Suppressor macrophage treated with lipopolysaccharide for 1 hour (primary cell): ENCODE results near the gene HYDIN.
"Not testable (repeated sequence)": the region's sequence is repeated elsewhere in the genome, so short reads cannot be mapped to it uniquely, and the experiment has no call there.

ENCODE experiments used
- DNase-seq, 3 donors: peaks; one replicate each; pipeline ENCODE4 v3.0.0-alpha.2; 2020 to 2022

HYDIN gene

DNA sequence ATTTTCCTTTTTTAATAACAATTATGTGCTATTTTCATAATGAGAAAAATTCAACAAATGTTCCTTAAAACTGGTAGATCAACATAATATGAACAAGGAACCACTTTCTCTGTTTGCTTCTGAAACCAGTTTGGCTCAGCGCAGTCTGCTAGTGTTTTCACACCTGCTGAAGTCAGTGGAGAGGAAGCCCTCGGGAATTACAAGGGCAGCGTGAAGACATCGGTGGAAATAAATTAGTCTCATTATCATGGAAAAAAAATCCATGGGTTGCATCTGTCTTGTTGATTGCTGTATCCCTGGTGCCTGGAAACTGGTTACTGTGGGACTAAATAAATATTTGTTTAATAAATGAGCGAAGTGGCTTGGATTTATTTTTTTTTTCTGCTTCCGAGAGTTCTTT lies 245.8 kb downstream of the HYDIN start:
- DNase-seq = not testable (repeated sequence)

- DNase-seq = not testable (repeated sequence)
Observed at GRCh38 chr16:70968332-70968731, 262.2 kb downstream of the HYDIN start.

GRCh38 chr16:70960169-70960568 lies 270.4 kb downstream of the HYDIN start:
- DNase-seq = not testable (repeated sequence)

DNA sequence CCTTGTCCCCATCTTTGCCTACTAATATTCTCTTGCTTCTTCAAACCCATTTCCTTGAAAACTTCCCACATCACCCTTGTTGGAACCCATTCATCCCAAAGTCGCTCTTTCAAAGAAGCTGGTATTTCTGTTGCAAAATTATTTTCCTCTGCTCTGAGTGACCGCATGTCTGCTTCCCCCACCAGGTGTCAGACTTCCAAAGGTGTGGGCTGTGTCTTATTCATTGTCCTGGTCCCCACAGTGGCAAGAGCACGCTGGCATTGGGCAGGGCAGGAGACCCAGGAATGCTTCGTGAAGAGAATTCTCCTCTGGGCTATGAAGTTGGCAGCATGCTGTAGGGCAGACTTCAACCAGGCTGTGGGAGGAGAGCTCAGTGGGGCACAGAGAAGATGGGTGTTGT lies 275.6 kb downstream of the HYDIN start:
- DNase-seq = not testable (repeated sequence)

GRCh38 chr16:70953824-70954223 lies 276.7 kb downstream of the HYDIN start:
- not testable (repeated sequence) for DNase-seq

- not testable (repeated sequence) for DNase-seq
Observed at GRCh38 chr16:70943551-70943950, 287.0 kb downstream of the HYDIN start.

DNA sequence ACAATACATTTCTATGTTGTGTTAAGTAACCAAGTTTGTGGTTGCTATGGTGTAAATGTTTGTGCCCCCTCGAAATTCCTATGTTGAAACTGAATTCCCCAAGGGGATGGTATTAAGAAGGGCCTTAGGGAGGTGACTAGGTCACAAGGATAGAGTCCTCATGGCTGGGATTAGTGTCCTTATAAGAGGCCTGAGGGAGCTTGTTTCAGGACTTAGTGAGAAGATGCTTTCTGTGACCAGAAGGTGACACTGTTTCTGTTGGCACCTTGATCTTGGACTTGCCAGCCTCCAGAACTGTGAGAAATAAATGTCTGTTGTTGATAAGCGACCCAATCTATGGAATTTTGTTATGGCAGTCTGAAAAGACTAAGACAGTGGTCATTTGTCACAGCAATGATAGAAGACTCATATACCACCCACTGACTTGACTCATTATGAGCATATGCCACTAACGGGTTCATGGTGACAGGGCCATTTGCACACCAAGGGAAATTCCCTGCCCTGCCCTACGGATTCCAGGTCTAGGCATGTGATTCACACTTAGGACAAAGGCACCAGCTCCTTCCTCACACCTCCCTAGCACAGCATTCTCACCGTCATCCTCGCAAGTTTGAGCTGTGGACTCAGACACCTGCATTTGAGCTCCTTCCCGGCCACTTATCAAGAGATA lies 290.7 kb downstream of the HYDIN start:
- DNase-seq = not testable (repeated sequence)

DNA sequence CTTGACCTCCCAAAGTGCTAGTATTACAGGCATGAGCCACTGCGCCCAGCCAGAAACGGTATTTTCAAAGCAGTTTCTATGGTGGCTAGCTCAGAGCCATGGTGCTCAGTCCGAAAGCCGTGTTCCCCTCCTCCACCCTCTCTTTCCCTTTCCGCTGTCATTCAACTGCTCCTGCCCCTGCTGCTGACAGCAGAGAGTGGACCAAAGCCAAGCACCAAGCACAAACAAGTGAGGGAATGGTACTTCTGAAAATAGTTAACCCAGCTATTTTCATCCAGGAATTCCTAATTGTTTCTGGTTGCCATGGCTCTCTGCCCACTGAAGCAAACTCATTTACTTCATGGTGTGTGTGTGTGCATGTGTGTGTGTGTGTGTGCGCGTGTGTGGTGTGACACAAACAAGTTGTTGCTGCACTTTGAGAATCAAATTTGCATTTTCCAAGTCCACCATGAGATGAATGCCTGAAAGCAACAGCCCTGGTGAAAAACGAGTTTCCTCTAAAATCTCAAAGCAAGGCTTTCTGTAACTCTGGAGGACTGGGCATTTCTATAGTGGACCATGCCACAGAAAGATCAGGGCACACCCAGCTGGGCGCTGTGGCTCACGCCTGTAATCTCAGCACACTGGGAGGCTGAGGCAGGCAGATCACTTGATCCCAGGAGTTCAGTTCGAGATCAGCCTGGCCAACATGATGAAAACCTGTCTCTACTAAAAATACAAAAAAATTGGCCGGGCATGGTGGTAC lies 293.6 kb downstream of the HYDIN start:
- DNase-seq = not testable (repeated sequence)

GRCh38 chr16:70935325-70935724 lies 295.2 kb downstream of the HYDIN start:
- not testable (repeated sequence) for DNase-seq

GRCh38 chr16:70933746-70934145 lies 296.8 kb downstream of the HYDIN start:
- not testable (repeated sequence) for DNase-seq

GRCh38 chr16:70930757-70931156 lies 299.8 kb downstream of the HYDIN start:
- DNase-seq = not testable (repeated sequence)

- DNase-seq = not testable (repeated sequence)
Observed at GRCh38 chr16:70922164-70922563, 308.4 kb downstream of the HYDIN start.

GRCh38 chr16:70920661-70921060 lies 309.9 kb downstream of the HYDIN start:
- DNase-seq = not testable (repeated sequence)

DNA sequence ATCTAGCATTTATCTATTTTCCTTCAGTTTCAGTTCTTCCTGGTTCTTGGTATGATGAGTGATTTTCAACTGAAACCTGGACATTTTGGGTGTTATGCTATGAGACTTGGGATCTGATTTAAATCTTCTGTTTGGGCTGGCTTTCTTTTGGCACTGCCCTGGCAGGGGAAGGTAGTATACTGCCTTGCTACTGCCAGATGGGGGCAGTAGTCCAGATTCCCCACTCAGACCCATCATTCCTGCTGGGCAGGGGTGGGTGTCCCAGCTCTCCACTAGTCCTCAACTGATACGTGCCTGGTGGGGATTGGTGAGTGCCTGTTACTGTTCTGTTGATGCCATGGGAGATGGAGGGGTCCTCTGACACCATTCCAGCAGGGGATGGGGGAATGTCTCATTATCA lies 342.3 kb downstream of the HYDIN start:
- not testable (repeated sequence) for DNase-seq

GRCh38 chr16:70884652-70885051 lies 345.9 kb downstream of the HYDIN start:
- DNase-seq = not testable (repeated sequence)

DNA sequence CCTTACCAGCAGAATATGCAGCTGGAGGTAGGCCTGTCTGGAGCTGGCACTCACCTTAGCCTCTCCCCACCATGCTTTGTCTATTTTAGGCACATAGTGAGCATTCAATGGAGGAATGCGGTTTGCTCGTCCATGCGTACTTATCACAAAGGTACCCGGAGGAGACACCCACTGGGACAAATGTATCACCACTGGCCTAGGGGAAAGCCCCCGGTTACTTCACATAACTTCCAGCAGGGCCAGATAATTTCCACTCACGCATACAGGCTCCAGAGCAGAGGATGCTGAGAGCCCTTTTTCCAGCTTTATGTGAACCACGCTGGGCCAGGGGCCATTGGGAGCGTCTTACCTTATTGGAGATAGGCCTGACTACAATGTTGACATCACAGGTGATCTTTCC lies 348.2 kb downstream of the HYDIN start:
- not testable (repeated sequence) for DNase-seq

GRCh38 chr16:70877895-70878294 lies 352.6 kb downstream of the HYDIN start:
- DNase-seq = peak; percentile 50 to 69 (median 56)

DNA sequence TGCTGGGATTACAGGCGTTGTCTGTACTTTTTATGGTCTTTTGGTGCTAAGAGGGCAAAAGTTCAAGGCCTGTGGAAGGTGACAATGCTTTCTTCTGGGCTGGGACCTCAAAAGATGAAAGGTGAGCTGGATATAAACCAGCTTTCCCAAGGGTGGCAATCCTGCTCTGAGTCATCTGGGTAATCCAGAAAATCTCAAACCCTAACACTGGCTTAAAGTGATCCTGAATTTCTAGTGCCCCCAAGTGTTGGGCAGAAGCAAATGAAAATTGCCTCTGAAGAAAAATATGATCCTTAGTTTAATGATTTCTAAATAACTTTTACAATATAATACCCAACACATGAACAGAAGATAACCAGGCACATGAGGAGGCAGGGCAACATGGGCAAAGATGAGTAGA lies 354.1 kb downstream of the HYDIN start:
- DNase-seq = not testable (repeated sequence)

DNA sequence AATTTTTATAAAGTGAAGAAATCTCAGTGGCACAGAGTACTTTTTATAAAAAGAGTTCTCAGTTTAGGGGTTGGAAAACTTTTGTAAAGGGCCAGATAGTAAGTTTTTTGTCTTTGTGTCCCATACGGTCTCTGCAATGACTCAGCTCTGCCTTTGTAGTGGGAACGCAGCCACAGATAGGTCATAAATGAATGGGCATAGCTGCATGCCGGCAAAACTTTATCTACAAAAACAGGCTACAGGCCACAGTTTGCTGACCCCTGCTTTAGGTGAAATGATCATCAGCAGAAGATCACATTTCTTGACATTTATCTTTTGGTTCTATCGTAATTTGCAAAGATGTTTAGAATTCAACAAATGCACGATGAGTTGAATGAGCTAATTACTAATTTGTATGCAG lies 365.8 kb downstream of the HYDIN start:
- not testable (repeated sequence) for DNase-seq

- DNase-seq = peak in 1 of 3 donors; percentile 0
Observed at GRCh38 chr16:70861996-70862395, 368.5 kb downstream of the HYDIN start.

DNA sequence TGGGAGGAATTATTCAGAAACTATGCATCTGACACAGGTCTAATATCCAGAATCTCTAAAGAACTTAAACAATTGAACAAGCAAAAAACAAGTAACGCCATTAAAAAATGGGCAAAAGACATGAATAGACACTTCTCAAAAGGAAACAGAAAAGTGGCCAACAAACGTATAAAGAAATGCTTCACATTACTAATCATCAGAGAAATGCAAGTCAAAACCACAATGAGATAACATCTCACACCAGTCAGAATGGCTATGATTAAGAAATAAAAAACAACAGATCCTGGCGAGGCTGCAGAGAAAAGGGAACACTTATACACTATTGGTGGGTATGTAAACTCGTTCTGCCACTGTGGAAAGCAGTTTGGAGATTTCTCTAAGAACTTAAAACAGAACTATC lies 379.2 kb downstream of the HYDIN start:
- DNase-seq = not testable (repeated sequence)

DNA sequence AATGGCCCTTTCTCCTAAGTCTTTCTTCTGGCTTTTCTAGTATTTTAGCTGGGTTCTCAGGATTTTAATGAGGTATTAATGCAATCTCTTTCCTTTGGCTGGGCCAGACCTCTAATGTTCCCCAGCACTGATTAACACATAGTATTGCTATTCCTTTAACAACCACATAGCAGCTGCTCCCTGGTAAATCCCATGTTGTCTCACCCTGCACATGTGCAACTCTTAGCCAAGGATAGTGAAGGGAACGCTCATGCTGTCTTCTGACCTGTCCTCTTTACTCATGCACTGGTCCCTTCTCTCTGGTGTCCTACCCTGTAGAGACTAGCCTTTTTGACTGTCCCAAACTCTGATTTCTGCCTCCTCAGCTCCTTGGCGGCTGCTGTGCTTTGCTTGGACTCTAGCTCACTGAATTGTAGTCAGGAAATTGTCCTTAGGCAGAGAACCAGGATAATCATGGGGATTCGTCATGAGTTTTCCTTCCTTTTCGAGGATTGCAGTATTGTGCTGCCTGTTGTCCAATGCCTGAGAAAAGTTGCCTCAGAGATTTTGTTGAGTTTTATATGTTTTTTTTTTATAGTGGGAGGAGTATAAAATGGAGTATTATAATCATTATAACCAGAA lies 406.9 kb downstream of the HYDIN start:
- not testable (repeated sequence) for DNase-seq

DNA sequence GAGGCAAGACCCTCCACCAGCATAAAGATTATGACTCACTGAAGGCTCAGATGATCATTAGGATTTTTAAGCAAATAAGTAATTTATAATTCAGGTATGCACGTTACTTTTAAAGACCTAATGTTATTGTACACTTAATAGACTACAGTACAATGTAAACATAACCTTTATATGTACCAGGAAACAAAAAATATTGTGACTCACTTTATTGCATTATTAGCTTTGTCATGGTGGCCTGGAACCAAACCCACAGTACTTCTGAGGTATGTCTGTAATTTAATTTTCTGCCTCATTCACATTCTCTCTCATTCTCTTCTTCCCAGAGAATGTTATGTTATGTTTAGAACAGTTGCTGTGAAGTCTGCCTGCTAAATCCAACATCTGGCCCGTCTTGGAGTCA lies 407.8 kb downstream of the HYDIN start:
- not testable (repeated sequence) for DNase-seq

- not testable (repeated sequence) for DNase-seq
Observed at GRCh38 chr16:70818088-70818487, 412.4 kb downstream of the HYDIN start.
